Central memory CD8-positive, alpha-beta T cell (primary cell): Measurements from ENCODE around the gene PHF13.

Experiments used
- ATAC-seq: fragments of 150-1000 bp; cut with Tn5 transposase; replicated peaks from 2 replicates; pipeline ENCODE4 v1.10.0; 2022; ENCODE audit warnings: mild to moderate bottlenecking, moderate FRiP score, moderate number of reproducible peaks; ENCODE audit not compliant: poor library complexity, severe bottlenecking; ENCODE audit errors: extremely low read depth
- DNase-seq, 2 donors: peaks; one replicate each; pipeline ENCODE4 v3.0.0; 2021; ENCODE audit warnings: low spot score in 2 of 2
- H3K27ac Mint-ChIP-seq: one replicate; pipeline ENCODE4 v1.8.0; 2022; ENCODE audit warnings: low read depth, mild to moderate bottlenecking, moderate library complexity, mixed read lengths
- H3K27me3 Mint-ChIP-seq: one replicate; pipeline ENCODE4 v1.8.0; 2022; ENCODE audit warnings: mixed read lengths
- H3K36me3 Mint-ChIP-seq: one replicate; pipeline ENCODE4 v1.8.0; 2022; ENCODE audit warnings: mild to moderate bottlenecking, moderate library complexity, mixed read lengths; ENCODE audit not compliant: insufficient read depth
- H3K4me1 Mint-ChIP-seq: one replicate; pipeline ENCODE4 v1.8.0; 2022; ENCODE audit warnings: mixed read lengths
- H3K4me3 Mint-ChIP-seq: one replicate; pipeline ENCODE4 v1.8.0; 2022; ENCODE audit warnings: mild to moderate bottlenecking, moderate library complexity, mixed read lengths
- H3K9me3 Mint-ChIP-seq: one replicate; pipeline ENCODE4 v1.8.0; 2022; ENCODE audit warnings: mixed read lengths

PHF13 gene

DNA sequence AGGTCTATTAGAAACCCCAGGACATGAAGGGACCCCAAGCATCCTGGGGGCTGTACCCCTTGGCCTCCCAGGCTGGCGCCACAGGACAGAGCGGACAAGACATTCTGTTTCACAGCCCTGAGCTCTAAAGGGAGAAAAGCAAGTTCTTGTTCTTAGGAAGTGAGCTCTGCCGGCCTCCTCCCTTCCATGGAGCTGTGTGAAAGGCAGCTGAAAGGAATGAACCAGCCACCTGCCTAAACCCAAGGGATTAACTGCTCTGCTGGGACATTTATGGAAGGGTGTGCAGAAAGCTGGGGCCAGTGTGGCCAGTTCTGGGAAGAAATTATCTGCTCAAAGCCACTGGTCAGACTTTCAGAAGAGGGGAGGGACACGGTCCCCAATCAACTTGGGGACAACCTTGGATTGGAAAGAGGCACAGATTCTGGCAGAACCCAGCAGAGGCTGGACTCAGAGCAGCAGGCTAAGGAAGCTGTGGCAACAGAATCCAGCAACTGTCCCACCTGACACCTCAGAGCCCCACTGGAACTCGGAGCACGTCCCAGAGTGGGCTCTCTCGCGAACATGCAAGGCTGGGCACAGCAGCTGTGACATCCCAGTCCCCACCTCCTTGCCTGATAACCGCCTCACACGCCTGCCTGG lies 13.0 kb upstream of the PHF13 start:
- DNase-seq = no peak

DNA sequence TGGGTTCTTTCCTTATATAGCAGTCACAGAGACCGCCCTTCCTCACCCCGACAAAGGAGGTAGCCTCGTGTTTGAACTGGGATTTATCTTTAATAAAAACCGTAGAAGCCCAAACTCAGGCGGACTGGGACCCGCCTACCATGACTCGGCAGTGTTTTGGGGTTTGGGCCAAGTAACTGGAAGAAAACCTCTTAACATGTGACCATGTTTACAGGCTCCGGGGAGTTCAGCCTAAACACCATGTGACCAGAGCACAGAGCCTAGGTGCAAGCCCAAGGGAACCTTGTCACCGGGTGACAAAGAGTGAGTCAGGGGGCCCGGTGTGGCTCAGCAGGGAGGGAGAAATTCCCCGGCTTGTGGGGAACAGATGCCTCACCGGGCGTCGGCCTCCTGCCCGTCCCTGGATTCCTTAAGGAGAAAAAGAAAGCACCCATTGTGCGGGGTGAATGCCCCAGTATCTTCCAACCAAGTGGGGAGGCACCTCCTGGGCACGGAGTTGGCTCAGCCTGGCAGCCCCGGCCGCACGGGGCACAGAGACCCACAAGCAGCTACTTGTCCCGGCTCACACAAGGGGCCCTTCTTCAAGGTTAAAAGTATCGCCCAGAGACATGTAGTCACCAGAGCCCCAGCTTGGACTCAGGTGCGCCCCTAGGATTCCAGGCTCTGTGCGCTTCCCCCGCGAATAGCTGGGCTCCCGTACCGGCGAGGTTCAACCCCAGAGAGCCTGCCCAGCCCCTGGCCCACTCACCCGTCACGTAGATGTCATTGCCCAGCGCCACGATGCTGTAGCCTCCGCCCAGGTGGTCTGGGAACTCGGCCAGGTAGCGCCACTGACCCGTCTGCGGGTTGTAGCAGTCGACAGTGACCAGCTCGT lies 12.2 kb upstream of the PHF13 start:
- H3K4me1 Mint-ChIP-seq = peaks cover 24% of the 10 kb centered on the region
- ATAC-seq = peak; percentile 45
- H3K9me3 Mint-ChIP-seq = no peaks in the 10 kb centered on the region
- H3K4me3 Mint-ChIP-seq = peak overlapping the region; percentile 97
- H3K27me3 Mint-ChIP-seq = no peaks in the 10 kb centered on the region
- peak overlapping the region; percentile 93 for H3K27ac Mint-ChIP-seq
- DNase-seq = peak in 1 of 2 donors; percentile 58
- peaks cover 39% of the 10 kb centered on the region for H3K36me3 Mint-ChIP-seq

More for the DNA sequence above, 13.0 kb upstream of the PHF13 start:
- peaks cover 46% of the 10 kb centered on the region for H3K36me3 Mint-ChIP-seq
- no peak for ATAC-seq
- peak overlapping the region; percentile 97 for H3K4me3 Mint-ChIP-seq
- no peaks in the 10 kb centered on the region for H3K9me3 Mint-ChIP-seq
- peak overlapping the region; percentile 93 for H3K27ac Mint-ChIP-seq
- peaks cover 30% of the 10 kb centered on the region for H3K4me1 Mint-ChIP-seq
- no peaks in the 10 kb centered on the region for H3K27me3 Mint-ChIP-seq

DNA sequence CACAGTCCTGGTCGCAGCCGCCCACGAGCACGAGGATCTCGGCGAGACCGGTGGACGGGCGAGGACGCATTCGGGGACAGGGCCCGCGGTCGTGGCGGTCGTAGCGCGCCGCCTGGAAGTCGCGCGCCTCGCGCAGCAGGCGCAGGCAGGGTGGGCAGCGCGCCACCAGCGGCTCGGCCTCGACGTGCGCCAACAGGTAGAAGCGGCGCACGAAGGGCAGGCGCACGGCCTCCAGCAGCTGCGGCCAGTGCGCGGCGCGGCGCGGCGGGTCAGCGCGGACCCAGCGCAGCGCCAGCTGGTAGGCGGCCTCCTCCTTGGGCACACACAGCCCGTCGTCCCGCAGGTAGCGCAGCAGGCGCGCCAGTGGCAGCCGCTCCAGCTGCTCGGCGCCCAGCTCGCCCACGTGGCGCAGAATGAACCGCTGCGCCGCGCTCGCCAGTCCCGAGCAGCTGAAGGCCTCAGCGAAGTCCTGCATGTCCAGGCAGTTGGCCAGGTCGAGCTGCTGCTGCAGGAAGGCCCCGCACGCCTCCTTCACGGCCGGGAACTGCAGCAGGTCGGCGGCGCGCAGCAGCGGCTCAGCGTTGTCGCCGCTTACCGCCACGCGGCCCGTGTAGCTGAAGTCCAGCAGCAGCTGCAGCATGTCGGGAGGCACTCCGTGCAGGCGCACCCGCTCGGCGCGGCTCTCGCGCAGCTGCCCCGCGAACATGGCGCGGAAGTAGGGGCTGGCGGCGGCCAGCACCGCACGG lies 11.4 kb upstream of the PHF13 start:
- peaks cover 32% of the 10 kb centered on the region for H3K36me3 Mint-ChIP-seq
- H3K27ac Mint-ChIP-seq = no peak overlapping the region
- peaks cover 24% of the 10 kb centered on the region for H3K4me1 Mint-ChIP-seq
- ATAC-seq = peak; percentile 20
- no peaks in the 10 kb centered on the region for H3K27me3 Mint-ChIP-seq
- H3K4me3 Mint-ChIP-seq = peak overlapping the region; percentile 97
- DNase-seq = no peak
- no peaks in the 10 kb centered on the region for H3K9me3 Mint-ChIP-seq

DNA sequence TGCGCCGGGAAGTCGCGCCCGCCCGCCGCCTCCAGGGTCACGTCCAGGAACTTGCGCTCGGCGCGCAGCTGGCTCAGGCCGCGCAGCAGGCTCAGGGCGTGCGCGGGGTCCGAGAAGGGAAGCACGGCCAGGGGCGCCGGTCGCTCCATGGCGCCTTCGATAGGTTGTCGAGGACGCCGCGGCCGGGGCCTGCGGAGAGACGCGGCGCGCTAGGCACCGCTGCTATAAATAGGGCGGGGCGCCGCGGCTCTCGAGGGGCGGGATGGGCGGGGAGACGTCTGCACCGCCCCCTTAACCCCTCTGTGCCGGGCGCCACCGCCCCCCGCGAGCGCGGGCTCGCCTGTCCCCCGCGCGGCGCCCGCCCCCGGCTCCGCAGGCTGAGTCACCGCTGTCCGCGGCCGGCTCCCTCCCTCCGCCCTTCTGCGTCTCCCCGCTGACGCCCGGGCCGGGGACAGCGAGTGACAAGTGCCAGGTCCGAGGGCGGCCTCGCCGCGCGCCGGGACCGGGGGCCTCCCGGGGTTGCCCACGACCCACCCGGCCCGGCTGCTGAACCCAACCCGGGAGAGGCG lies 10.8 kb upstream of the PHF13 start, which contains the start of gene KLHL21:
Gene KLHL21 (minus strand): TSS at position 201 of the 569 bp plus-strand sequence. CDS start 52 bp downstream, at position 149.
- Mint-ChIP-seq H3K27me3 (no peaks in the 10 kb centered on the region), H3K4me3 (peak within 1 kb of the TSS; percentile 97), H3K4me1 (peaks cover 24% of the 10 kb centered on the region), H3K36me3 (peaks cover 29% of the 10 kb centered on the region), H3K9me3 (no peaks in the 10 kb centered on the region), H3K27ac (peak within 1 kb of the TSS; percentile 93)
- DNase-seq (peak; percentile 61 to 72), ATAC-seq (peak; percentile 61)

DNA sequence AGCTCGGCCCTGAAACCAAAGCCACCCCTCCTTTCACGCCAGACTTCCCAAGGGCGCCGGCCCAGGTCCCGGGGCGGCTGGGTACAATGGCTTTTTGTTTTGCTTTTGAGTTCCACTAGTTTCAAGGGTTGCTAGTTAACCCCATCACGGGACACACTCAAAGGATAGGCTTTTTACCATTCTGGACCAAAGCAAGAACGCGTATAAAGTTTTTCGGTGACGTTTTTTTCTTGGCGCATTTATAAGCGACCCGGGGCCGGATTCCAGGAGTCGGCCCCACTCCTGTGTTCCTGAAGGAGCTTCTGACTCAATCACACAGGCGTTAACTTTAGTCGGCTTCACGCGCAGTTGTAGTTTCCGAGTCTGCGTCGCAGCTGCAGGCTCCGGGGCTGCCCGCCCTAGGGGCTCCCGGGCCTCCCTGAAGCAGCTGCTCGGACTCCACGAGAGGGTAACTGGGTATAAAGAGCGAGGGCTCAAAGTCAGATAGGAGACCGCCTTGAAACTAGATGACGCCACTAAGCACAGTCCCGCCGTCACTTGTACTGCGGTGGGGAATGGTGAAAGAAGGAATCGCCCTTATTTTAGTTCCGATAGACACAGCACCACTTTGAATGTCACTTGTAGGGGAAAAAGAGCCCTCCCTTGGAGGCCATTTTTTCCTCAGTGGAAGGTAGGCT lies 10.2 kb upstream of the PHF13 start:
- peak; percentile 49 for ATAC-seq
- no peaks in the 10 kb centered on the region for H3K27me3 Mint-ChIP-seq
- H3K4me1 Mint-ChIP-seq = peaks cover 24% of the 10 kb centered on the region
- peak; percentile 52 to 56 for DNase-seq
- peak overlapping the region; percentile 97 for H3K4me3 Mint-ChIP-seq
- peak overlapping the region; percentile 87 for H3K27ac Mint-ChIP-seq
- H3K9me3 Mint-ChIP-seq = no peaks in the 10 kb centered on the region
- peaks cover 27% of the 10 kb centered on the region for H3K36me3 Mint-ChIP-seq

DNA sequence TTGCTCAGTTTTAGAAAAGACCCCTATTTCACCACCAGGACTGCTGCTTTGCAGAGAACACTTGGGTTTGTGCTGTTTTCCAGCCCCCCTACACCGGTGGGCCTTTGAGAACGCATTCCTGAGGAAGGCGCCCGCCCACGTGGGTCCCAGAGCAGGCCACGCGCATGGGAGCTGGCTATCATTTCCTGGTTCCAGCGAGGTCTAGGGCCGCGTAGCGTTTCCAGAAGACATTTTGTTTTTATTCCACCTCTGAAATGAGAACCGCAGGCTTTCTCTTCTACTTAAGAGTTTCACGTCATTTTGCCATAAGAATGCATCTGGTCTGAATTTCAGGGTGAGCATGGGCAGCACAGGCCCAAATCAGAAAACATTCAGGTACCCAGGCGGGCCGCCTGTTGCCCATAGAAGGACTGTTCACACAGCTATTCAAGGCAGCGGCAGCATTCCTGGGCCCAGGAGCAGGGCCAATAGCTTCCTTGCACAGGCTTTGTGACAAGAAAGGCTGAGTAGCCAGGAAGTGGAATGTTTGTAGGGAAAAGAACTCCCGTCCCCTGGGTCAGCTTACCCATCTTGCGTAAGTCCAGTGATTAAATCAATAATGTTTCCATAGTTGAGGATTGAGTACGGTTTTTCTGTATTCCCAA lies 9.5 kb upstream of the PHF13 start:
- ATAC-seq (no peak), DNase-seq (no peak)
- peak overlapping the region; percentile 87 for H3K27ac Mint-ChIP-seq
- H3K4me1 Mint-ChIP-seq = peaks cover 22% of the 10 kb centered on the region
- H3K27me3 Mint-ChIP-seq = no peaks in the 10 kb centered on the region
- H3K36me3 Mint-ChIP-seq = peaks cover 20% of the 10 kb centered on the region
- H3K4me3 Mint-ChIP-seq = peak overlapping the region; percentile 97
- H3K9me3 Mint-ChIP-seq = no peaks in the 10 kb centered on the region

DNA sequence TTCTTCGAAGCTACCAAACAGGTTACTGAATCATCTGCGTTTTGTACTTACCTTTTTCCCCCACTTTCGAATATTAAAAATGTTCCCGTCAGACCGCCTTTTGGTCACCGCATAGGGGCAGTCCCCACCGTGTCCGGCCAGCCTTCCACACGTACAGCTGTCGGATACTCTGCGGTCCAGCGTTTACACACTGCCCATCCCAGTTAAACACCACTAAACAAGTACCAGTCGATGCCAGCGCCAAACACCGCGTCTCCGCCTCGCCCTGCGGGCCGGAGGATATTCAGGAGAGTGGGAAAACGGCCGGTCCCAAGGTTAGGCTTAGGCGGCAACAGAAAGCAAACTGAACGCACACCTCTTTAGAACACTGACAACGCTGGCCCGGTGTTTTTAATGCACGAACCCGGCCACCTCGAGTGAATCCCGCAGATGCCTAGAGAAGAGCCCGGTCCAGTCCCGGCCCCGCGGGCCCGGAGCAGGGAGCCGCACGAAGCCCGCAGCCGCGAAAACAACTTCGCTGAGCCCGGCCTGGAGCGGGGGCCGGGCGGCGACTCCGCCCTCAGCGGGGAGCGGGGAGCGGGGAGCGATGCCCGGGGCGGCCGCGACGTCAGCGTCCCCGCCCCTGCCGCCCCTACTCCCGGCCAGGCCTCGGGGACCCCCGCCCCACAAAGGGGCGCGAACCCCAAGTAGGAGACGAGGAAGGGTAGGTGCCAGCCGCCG lies 730 bp upstream of the PHF13 start:
- peaks cover 6% of the 10 kb centered on the region for H3K36me3 Mint-ChIP-seq
- peaks cover 22% of the 10 kb centered on the region for H3K4me1 Mint-ChIP-seq
- peak overlapping the region; percentile 89 for H3K4me3 Mint-ChIP-seq
- peak; percentile 34 for ATAC-seq
- H3K27ac Mint-ChIP-seq = peak overlapping the region; percentile 89
- no peak for DNase-seq
- H3K27me3 Mint-ChIP-seq = no peaks in the 10 kb centered on the region
- no peaks in the 10 kb centered on the region for H3K9me3 Mint-ChIP-seq

DNA sequence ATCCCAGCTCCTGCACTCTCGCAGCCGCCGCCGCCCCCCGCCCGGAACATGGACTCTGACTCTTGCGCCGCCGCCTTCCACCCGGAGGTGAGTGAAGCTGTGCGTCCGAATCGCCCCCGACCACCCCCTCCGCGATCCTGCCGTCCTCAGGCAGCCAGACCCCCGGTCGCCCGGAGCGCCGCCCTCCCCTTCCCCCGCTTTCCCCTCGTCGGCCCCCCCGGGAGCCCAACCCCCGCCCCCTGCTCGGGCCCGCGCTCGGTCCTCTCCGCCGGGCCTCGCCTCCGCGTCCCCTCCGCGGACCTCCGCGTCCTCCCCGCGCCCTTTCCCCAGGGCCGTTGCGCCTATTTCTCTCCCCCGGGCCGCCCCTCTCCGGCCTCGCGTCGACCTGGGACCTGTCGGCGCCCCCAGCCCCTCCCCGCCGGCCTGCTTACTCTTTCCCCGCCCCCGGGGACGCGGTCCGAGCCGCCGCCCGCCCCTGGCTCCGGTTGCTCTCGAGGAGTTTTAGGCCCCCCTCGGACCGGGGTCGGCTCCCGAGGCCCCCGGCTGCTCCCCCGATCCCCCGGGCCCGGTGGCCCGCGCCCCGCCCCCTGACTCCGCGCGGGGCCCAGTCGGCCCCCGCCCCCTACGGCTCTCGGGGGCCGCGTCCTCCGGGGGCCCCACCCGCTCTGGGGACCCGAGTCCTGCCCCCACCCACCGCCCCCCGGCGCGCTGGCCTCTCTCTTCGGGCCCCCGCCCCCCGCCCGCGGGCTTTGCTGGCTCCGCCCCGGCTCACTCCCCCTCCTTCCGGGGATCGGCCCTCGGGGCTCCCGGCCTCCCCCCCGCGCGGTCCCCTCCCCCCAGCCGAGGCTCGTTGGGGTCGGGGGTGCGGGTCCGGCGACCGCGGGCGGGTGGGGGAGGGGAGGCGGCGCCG lies 743 bp downstream of the PHF13 start:
- no peaks in the 10 kb centered on the region for H3K27me3 Mint-ChIP-seq
- peaks cover 8% of the 10 kb centered on the region for H3K36me3 Mint-ChIP-seq
- no peak for ATAC-seq
- H3K9me3 Mint-ChIP-seq = no peaks in the 10 kb centered on the region
- no peak overlapping the region for H3K27ac Mint-ChIP-seq
- H3K4me3 Mint-ChIP-seq = peak overlapping the region; percentile 89
- no peak for DNase-seq
- H3K4me1 Mint-ChIP-seq = peaks cover 22% of the 10 kb centered on the region

DNA sequence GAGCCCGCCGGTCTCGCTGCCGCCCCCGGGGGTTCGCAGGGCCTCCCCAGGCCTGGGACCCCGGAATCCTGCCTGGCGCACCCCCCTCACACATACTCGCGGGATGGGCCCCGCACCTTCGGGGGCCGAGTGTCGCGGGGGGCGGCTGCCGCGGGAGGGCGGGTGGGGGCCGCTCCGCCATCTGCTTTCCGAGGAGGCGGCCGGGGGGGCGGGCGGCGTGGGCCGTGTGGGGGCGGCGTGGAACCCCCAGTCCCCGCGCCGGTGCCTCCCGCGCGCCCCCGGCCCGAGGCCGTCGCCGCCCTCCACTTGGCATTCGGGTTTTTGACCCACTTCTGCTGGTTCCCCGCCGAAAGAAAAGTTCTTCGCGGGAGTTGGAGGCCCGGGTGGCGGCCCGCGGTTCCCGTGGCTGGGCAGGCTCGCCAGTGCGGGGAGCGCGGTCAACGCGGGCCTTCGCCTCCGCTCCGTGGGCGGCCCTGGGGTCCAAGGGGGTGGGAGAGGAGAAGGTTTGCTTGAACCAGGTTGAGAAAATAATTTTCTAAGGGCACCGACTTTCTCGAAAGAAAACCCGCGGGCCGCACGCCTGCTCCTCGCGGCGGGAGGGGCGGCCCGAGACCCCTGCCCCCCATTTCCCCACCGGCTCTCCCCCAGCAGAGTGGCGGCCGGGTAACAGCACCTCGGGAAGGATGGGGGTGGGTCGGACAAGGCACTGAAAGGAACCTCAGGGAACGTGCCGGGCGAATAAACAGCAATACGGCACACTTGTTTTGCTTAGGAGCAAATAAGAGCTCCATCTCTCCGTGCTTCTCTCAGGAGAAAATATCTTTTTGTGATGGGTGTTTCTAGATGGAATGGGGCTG lies 1.6 kb downstream of the PHF13 start:
- Mint-ChIP-seq H3K4me3 (peak overlapping the region; percentile 66), H3K9me3 (no peaks in the 10 kb centered on the region), H3K27ac (no peak overlapping the region), H3K4me1 (peaks cover 22% of the 10 kb centered on the region), H3K36me3 (peaks cover 10% of the 10 kb centered on the region), H3K27me3 (no peaks in the 10 kb centered on the region)
- ATAC-seq (no peak), DNase-seq (no peak)

DNA sequence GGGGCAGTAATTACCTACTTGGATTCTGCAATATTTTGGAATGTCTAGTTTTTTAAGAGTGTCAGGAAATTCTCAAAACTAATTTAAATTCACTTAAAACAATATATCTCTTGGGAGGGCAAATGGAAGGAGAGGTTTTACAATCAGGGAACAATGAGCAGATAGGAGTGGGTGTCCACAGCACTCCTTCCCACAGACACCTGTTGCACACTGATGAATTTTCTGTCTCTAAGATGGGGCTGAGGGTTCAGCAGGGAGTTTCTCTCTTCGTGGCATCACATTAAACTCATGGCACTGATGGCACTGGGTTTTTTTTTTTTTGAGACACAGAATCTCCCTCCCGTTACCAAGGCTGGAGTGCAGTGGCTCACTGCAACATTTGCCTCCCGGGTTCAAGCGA lies 5.5 kb downstream of the PHF13 start:
- Mint-ChIP-seq H3K27me3 (no peaks in the 10 kb centered on the region), H3K27ac (no peak overlapping the region), H3K9me3 (no peaks in the 10 kb centered on the region), H3K4me1 (peaks cover 11% of the 10 kb centered on the region), H3K36me3 (peaks cover 17% of the 10 kb centered on the region), H3K4me3 (no peak overlapping the region)
- ATAC-seq (no peak), DNase-seq (no peak)
